IMR-90 (cell line): ENCODE results near the gene ATP10B. TPM values are rescaled to one million over a fixed set of nuclear protein-coding genes. Genes with fewer than 3 reads are reported as not detected.

ENCODE experiments used
- ATAC-seq: fragments of 200-7000 bp; cut with Tn5 transposase; 2 replicates; pipeline ENCODE4 v1.9.1; 2020; ENCODE audit warnings: low read depth, mild to moderate bottlenecking, moderate library complexity
- BruUV-seq: library from RNA; stranded (reverse); fragments of 400-500 nt; replicated peaks from 2 replicates; lab custom pipeline; 2021; lab: Mats Ljungman, UMichigan
- CTCF ChIA-PET: fragments of 300-600 bp; formaldehyde crosslinking; extraction: SDS; loops from one replicate; lab custom pipeline; 2021; ENCODE audit warnings: antibody characterized with exemption; lab: Yijun Ruan, JAX
- POLR2A ChIA-PET: fragments of 300-600 bp; sonication (Branson Sonifier 250); formaldehyde crosslinking; loops from one replicate; lab custom pipeline; 2022; ENCODE audit warnings: antibody characterized with exemption; ENCODE audit not compliant: unreplicated experiment; lab: Charles Lee
- DNase-seq: peaks from one replicate; pipeline ENCODE4 v3.0.0; 2013
- H2AFZ ChIP-seq: replicated peaks from 2 replicates; pipeline ENCODE3; 2013; ENCODE audit warnings: low read length, mild to moderate bottlenecking; ENCODE audit not compliant: poor library complexity
- H2AK5ac ChIP-seq: 2 replicates; pipeline ENCODE4 v1.6.1; 2013; ENCODE audit warnings: low read depth, low read length, inconsistent platforms
- H2AK9ac ChIP-seq: replicated peaks from 2 replicates; pipeline ENCODE3; 2013; ENCODE audit warnings: mild to moderate bottlenecking, low read depth, low read length, moderate library complexity; ENCODE audit not compliant: poor library complexity
- H2BK120ac ChIP-seq: 2 replicates; pipeline ENCODE4 v1.6.1; 2013; ENCODE audit warnings: low read depth, low read length, inconsistent platforms
- H2BK15ac ChIP-seq: 3 replicates; pipeline ENCODE4 v1.6.1; 2013; ENCODE audit warnings: low read depth, low read length, inconsistent platforms
- H2BK20ac ChIP-seq: 2 replicates; pipeline ENCODE4 v1.6.1; 2013; ENCODE audit warnings: low read depth, mild to moderate bottlenecking, inconsistent platforms, low read length, moderate library complexity
- H2BK5ac ChIP-seq: 2 replicates; pipeline ENCODE4 v1.6.1; 2013; ENCODE audit warnings: mild to moderate bottlenecking, low read depth, low read length, inconsistent platforms; ENCODE audit not compliant: poor library complexity, severe bottlenecking
- H3K14ac ChIP-seq: replicated peaks from 2 replicates; pipeline ENCODE4 v1.6.1; 2013; ENCODE audit warnings: low read depth, low read length, inconsistent platforms
- H3K18ac ChIP-seq: 2 replicates; pipeline ENCODE4 v1.6.1; 2013; ENCODE audit warnings: low read depth, low read length, control low read depth
- H3K23ac ChIP-seq: 2 replicates; pipeline ENCODE4 v1.6.1; 2013; ENCODE audit warnings: low read depth, low read length, inconsistent platforms
- H3K27ac ChIP-seq: 2 replicates; pipeline ENCODE4 v1.5.1; 2013; ENCODE audit warnings: mild to moderate bottlenecking, control low read depth, low read length; ENCODE audit not compliant: insufficient read depth
- H3K27me3 ChIP-seq: 2 replicates; pipeline ENCODE4 v1.6.1; 2013; ENCODE audit warnings: low read length; ENCODE audit not compliant: control insufficient read depth, insufficient read depth
- H3K36me3 ChIP-seq: 2 replicates; pipeline ENCODE4 v1.6.1; 2013; ENCODE audit warnings: low read length, mixed read lengths; ENCODE audit not compliant: control insufficient read depth, insufficient read depth
- H3K4ac ChIP-seq: 2 replicates; pipeline ENCODE4 v1.6.1; 2013; ENCODE audit warnings: low read depth, low read length, inconsistent platforms
- H3K4me1 ChIP-seq: 2 replicates; pipeline ENCODE4 v1.6.1; 2013; ENCODE audit warnings: low read length, mixed read lengths; ENCODE audit not compliant: control insufficient read depth, insufficient read depth
- H3K4me2 ChIP-seq: 2 replicates; pipeline ENCODE4 v1.6.1; 2013; ENCODE audit warnings: low read depth, mild to moderate bottlenecking, control low read depth, low read length, moderate library complexity
- H3K4me3 ChIP-seq: 2 replicates; pipeline ENCODE4 v1.5.1; 2013; ENCODE audit warnings: low read depth, mild to moderate bottlenecking, control low read depth, low read length, moderate library complexity; ENCODE audit not compliant: insufficient read depth
- H3K56ac ChIP-seq: 2 replicates; pipeline ENCODE4 v1.6.1; 2013; ENCODE audit warnings: low read length, inconsistent platforms; ENCODE audit not compliant: insufficient read depth; ENCODE audit errors: extremely low read depth
- H3K79me1 ChIP-seq, 2 experiments: 2 replicates each; pipeline ENCODE4 v1.6.1; 2013; ENCODE audit warnings: low read length in 2 of 2, inconsistent platforms in 1 of 2, low read depth in 1 of 2
- H3K9ac ChIP-seq: 2 replicates; pipeline ENCODE4 v1.6.1; 2013; ENCODE audit warnings: low read depth, low read length, control low read depth
- H3K9me1 ChIP-seq: 2 replicates; pipeline ENCODE4 v1.6.1; 2013; ENCODE audit warnings: low read length, inconsistent platforms; ENCODE audit not compliant: insufficient read depth
- H3K9me3 ChIP-seq: 2 replicates; pipeline ENCODE4 v1.6.1; 2013; ENCODE audit warnings: low read length; ENCODE audit not compliant: control insufficient read depth, insufficient read depth
- H4K20me1 ChIP-seq: 2 replicates; pipeline ENCODE4 v1.6.1; 2013; ENCODE audit warnings: low read length, inconsistent platforms; ENCODE audit not compliant: insufficient read depth
- H4K5ac ChIP-seq: 2 replicates; pipeline ENCODE4 v1.6.1; 2013; ENCODE audit warnings: mild to moderate bottlenecking, low read depth, low read length, control low read depth
- H4K8ac ChIP-seq, 2 experiments: 2 replicates each; pipeline ENCODE4 v1.6.1; 2013; ENCODE audit warnings: low read depth in 2 of 2, low read length in 2 of 2, control low read depth in 1 of 2, inconsistent platforms in 1 of 2
- H4K91ac ChIP-seq: 2 replicates; pipeline ENCODE4 v1.6.1; 2013; ENCODE audit warnings: low read depth, low read length, inconsistent platforms; ENCODE audit not compliant: insufficient read depth
- BHLHE40 ChIP-seq: fragments of 150-350 bp; IDR thresholded peaks from 2 replicates; pipeline ENCODE4 v1.6.1; 2016; ENCODE audit warnings: mild to moderate bottlenecking, low read depth, low read length
- CEBPB ChIP-seq: IDR thresholded peaks from 2 replicates; pipeline ENCODE4 v1.6.1; 2012; ENCODE audit warnings: low read depth, low read length, improper control_type of control experiment
- CHD1 ChIP-seq: IDR thresholded peaks from 2 replicates; pipeline ENCODE4 v1.6.1; 2012; ENCODE audit warnings: low read depth, low read length, improper control_type of control experiment
- FOS ChIP-seq: fragments of 150-350 bp; IDR thresholded peaks from 2 replicates; pipeline ENCODE4 v1.6.1; 2016; ENCODE audit warnings: low read depth, low read length
- MAFK ChIP-seq: IDR thresholded peaks from 2 replicates; pipeline ENCODE4 v1.6.1; 2012; ENCODE audit warnings: low read depth, low read length, improper control_type of control experiment
- MXI1 ChIP-seq: IDR thresholded peaks from 2 replicates; pipeline ENCODE4 v1.6.1; 2012; ENCODE audit warnings: low read depth, mild to moderate bottlenecking, low read length, moderate library complexity, borderline replicate concordance
- NFE2L2 ChIP-seq: fragments of 150-350 bp; IDR thresholded peaks from 2 replicates; pipeline ENCODE4 v1.6.1; 2016; ENCODE audit warnings: low read depth, mild to moderate bottlenecking, low read length
- POLR2A ChIP-seq: IDR thresholded peaks from 2 replicates; pipeline ENCODE4 v1.6.1; 2012; ENCODE audit warnings: mild to moderate bottlenecking, low read depth, low read length
- RAD21 ChIP-seq: IDR thresholded peaks from 2 replicates; pipeline ENCODE4 v1.6.1; 2012; ENCODE audit warnings: low read length, improper control_type of control experiment
- RCOR1 ChIP-seq: IDR thresholded peaks from 2 replicates; pipeline ENCODE4 v1.6.1; 2012; ENCODE audit warnings: mild to moderate bottlenecking, low read length, improper control_type of control experiment; ENCODE audit not compliant: insufficient replicate concordance
- RFX5 ChIP-seq: IDR thresholded peaks from 2 replicates; pipeline ENCODE4 v1.8.0; 2012; ENCODE audit warnings: low read depth, mild to moderate bottlenecking, low read length, moderate library complexity
- SMC3 ChIP-seq: fragments of 150-350 bp; IDR thresholded peaks from 2 replicates; pipeline ENCODE4 v1.6.1; 2016; ENCODE audit warnings: low read depth, mild to moderate bottlenecking, antibody characterized with exemption, low read length, moderate library complexity
- WGBS, 2 experiments: methylation state at CpG; one replicate each; pipeline versions ENCODE4 v1.1.5 to v1.1.7; 2013; ENCODE audit warnings: missing lambda C conversion rate in 2 of 2; ENCODE audit not compliant: insufficient read length in 1 of 2; ENCODE audit errors: extremely low coverage in 2 of 2; 5-methylcytosine and 5-hydroxymethylcytosine counted together
- dilution Hi-C: fragments of 300-500 bp; cut with HindIII; formaldehyde crosslinking; loops from one replicate; pipeline ENCODE4 v1.14.3; 2018; ENCODE audit warnings: low sequenced_read_pairs; ENCODE audit not compliant: unreplicated experiment
- in situ Hi-C: fragments of 300-500 bp; cut with MboI; formaldehyde crosslinking; loops from 3 replicates; pipeline ENCODE4 v1.14.3; 2019; ENCODE audit warnings: low sequenced_read_pairs, inconsistent platforms, mixed read lengths
- intact Hi-C: fragments of 100-400 bp; cut with micrococcal nuclease; formaldehyde crosslinking; loops from 2 replicates; pipeline ENCODE4 v1.10.0; 2022
- polyA plus RNA-seq, 3 experiments: library from polyadenylated mRNA; depleted of rRNA; stranded (reverse); fragments of >200 nt; gene quantifications; 2 replicates each; pipeline ENCODE4 v1.2.3, GENCODE V29; 2012; ENCODE audit warnings: low replicate concordance in 1 of 3
- total RNA-seq: library from RNA; depleted of rRNA; stranded (reverse); fragments of >200 nt; gene quantifications from 2 replicates; pipeline ENCODE4 v1.2.3, GENCODE V29; 2012
- TF ChIP-seq, protein P1 (sequence below): conservative IDR thresholded peaks from 2 replicates; pipeline ENCODE4 v1.5.1; 2012; ENCODE audit warnings: mild to moderate bottlenecking, low read depth, low read length, improper control_type of control experiment
- TF ChIP-seq, protein P2 (sequence below): fragments of 150-350 bp; IDR thresholded peaks from 2 replicates; pipeline ENCODE4 v1.6.1; 2017; ENCODE audit warnings: mild to moderate bottlenecking, antibody characterized with exemption, low read length, low read depth
- TF ChIP-seq, protein P3 (sequence below): fragments of 150-350 bp; IDR thresholded peaks from 2 replicates; pipeline ENCODE4 v1.6.1; 2016; ENCODE audit warnings: low read depth, mild to moderate bottlenecking, low read length, moderate library complexity, borderline replicate concordance

The ATP10B gene
- total and polyA plus RNA-seq, 2 of the 4 experiments (the other 2 are of a cell fraction), result not detected

DNA sequence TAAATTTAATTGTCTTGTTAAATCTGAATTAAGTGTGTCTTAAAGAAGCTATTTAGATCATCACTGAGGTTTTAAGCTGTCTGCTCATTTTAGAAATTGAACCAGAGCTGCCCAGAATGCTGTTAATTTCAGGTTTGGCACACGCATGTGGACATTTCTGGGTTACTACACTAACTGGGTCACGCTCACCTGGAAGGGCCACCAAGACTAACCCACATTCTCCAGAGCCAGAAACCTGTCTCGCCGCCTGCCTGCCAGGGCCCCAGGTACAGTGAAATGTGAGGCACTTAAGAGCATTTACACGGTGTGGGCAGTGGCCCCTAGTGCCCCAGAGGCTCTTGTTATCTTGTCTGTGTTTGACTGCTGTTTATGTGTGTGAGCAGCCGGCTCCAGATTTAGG, 46.6 kb downstream of the ATP10B start:
- Histone ChIP-seq H3K18ac (no peak overlapping the region), H3K27ac (no peak overlapping the region), H3K56ac (no peak overlapping the region), H2BK15ac (no peak overlapping the region), H3K4me1 (no peaks in the 10 kb centered on the region), H3K9ac (no peak overlapping the region), H3K27me3 (no peaks in the 10 kb centered on the region), H3K36me3 (no peaks in the 10 kb centered on the region), H2AFZ (no peak overlapping the region), H4K91ac (no peak overlapping the region), H3K4me3 (no peak overlapping the region), H2AK5ac (no peak overlapping the region), H3K9me3 (peaks cover 10% of the 10 kb centered on the region), H2AK9ac (no peak overlapping the region), H3K4ac (no peak overlapping the region), H3K9me1 (no peaks in the 10 kb centered on the region), H3K14ac (no peak overlapping the region), H4K8ac (no peak overlapping the region), H3K4me2 (no peak overlapping the region), H2BK120ac (no peak overlapping the region), H3K23ac (no peak overlapping the region), H2BK20ac (no peak overlapping the region), H2BK5ac (no peak overlapping the region), H3K79me1 (no peaks in the 10 kb centered on the region), H4K5ac (no peak overlapping the region), H4K20me1 (no peaks in the 10 kb centered on the region)
- ATAC-seq (no peak), DNase-seq (no peak)
- in situ Hi-C loops, result no loop called here
- POLR2A ChIA-PET, result interaction anchor here (0.6 kb wide), 1 partner anchor 18 kb away, joined by 3 read pairs; no protein-coding TSS in a partner anchor
- no CpG with 5 or more reads among the region's 6 CpGs for WGBS, 2 experiments
- dilution Hi-C loops, result no loop called here
- TF ChIP-seq, protein P1, sequence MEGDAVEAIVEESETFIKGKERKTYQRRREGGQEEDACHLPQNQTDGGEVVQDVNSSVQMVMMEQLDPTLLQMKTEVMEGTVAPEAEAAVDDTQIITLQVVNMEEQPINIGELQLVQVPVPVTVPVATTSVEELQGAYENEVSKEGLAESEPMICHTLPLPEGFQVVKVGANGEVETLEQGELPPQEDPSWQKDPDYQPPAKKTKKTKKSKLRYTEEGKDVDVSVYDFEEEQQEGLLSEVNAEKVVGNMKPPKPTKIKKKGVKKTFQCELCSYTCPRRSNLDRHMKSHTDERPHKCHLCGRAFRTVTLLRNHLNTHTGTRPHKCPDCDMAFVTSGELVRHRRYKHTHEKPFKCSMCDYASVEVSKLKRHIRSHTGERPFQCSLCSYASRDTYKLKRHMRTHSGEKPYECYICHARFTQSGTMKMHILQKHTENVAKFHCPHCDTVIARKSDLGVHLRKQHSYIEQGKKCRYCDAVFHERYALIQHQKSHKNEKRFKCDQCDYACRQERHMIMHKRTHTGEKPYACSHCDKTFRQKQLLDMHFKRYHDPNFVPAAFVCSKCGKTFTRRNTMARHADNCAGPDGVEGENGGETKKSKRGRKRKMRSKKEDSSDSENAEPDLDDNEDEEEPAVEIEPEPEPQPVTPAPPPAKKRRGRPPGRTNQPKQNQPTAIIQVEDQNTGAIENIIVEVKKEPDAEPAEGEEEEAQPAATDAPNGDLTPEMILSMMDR, result no peak
- TF ChIP-seq RCOR1, result no peak
- no peak for TF ChIP-seq NFE2L2
- no peak for TF ChIP-seq BHLHE40
- no peak for TF ChIP-seq POLR2A
- TF ChIP-seq, protein P2, sequence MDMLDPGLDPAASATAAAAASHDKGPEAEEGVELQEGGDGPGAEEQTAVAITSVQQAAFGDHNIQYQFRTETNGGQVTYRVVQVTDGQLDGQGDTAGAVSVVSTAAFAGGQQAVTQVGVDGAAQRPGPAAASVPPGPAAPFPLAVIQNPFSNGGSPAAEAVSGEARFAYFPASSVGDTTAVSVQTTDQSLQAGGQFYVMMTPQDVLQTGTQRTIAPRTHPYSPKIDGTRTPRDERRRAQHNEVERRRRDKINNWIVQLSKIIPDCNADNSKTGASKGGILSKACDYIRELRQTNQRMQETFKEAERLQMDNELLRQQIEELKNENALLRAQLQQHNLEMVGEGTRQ, result no peak
- no peak for TF ChIP-seq CEBPB
- no peak for TF ChIP-seq MXI1
- no peak for TF ChIP-seq CHD1
- no peak for TF ChIP-seq SMC3
- TF ChIP-seq, protein P3, sequence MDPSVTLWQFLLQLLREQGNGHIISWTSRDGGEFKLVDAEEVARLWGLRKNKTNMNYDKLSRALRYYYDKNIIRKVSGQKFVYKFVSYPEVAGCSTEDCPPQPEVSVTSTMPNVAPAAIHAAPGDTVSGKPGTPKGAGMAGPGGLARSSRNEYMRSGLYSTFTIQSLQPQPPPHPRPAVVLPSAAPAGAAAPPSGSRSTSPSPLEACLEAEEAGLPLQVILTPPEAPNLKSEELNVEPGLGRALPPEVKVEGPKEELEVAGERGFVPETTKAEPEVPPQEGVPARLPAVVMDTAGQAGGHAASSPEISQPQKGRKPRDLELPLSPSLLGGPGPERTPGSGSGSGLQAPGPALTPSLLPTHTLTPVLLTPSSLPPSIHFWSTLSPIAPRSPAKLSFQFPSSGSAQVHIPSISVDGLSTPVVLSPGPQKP, result no peak
- TF ChIP-seq RFX5, result no peak
- TF ChIP-seq MAFK, result no peak
- no peak for TF ChIP-seq RAD21
- TF ChIP-seq FOS, result no peak
- intact Hi-C loops, result no loop called here
- BruUV-seq, result no TSS peak
- CTCF ChIA-PET, result no interaction called here
